Right ventricle myocardium superior (tissue), 1 donor: Measurements from ENCODE around the gene MYL6B. TPM values are rescaled to one million over a fixed set of nuclear protein-coding genes. Genes with fewer than 3 reads are reported as not detected.
A peak's percentile ranks its signal among the peaks of the same experiment; 100 is the strongest.
"Not testable (repeated sequence)": the region's sequence is repeated elsewhere in the genome, so short reads cannot be mapped to it uniquely, and the experiment has no call there.

Experiments
- ATAC-seq: fragments of 200-7000 bp; cut with Tn5 transposase; one replicate; pipeline ENCODE4 v1.9.1; 2020; ENCODE audit warnings: mild to moderate bottlenecking; ENCODE audit not compliant: poor library complexity
- DNase-seq: peaks from one replicate; pipeline ENCODE4 v3.0.0-alpha.2; 2020
- intact Hi-C: fragments of 100-400 bp; cut with DNase I; formaldehyde crosslinking; loops from one replicate; pipeline ENCODE4 v1.11.2; 2022
- total RNA-seq: library from RNA; stranded (reverse); fragmentation: NEBNext Ultra II Directional; extraction: Animal tissue kit (Norgen Biotek cat#: 25700); gene quantifications from one replicate; pipeline ENCODE4 v1.2.1, GENCODE V29; 2021
- donor health status: DM: no; HTN: yes; CAD: no; lungs with severe emphysema.

MYL6B gene
- total RNA-seq, 1 donor from 2014 or later = 42.7 TPM

DNA sequence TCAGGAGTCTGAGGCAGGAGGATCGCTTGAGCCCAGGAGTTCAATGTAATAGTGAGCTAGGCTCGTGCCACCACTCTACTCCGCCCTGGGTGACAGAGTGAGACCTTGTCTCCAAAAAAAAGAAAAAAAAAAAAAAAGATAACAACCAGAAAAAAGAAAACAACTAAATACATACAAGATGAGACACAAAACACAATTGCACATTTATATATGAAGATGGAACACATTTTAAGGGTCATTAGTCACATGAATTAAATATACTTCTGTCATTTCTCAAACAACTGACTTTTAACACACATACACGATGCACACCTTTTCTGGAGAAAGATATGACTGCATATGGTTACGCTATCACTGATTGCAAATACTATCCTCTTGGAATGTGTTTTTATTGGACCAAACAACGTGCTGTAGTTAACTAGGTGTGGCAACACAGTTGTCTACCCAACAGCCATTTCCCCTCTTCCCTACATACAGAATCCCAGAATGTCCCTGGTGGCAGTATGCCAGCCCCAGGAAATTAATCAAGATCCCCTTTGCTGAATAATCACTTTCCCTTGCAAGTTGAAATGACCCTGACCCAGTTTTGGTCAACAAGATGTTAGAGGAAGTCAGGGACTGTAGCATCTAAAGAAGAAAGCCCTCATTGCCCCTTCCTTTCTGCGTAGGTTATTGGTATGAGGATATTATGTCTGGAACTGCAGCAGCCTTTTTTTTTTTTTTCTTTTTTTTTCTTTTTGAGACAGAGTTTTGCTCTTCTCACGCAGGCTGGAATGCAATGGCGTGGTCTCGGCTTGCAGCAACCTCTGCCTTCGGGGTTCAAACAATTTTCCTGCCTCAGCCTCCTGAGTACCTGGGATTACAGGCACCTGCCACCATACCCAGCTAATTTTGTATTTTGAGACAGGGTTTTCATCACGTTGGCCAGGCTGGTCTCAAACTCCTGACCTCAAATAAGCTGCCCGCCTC, 5.6 kb upstream of the MYL6B start:
- intact Hi-C loops = no loop called here
- DNase-seq = no peak
- peak; percentile 7 for ATAC-seq

GRCh38 chr12:56150563-56150962, 1.8 kb upstream of the MYL6B start:
- no peak for ATAC-seq

DNA sequence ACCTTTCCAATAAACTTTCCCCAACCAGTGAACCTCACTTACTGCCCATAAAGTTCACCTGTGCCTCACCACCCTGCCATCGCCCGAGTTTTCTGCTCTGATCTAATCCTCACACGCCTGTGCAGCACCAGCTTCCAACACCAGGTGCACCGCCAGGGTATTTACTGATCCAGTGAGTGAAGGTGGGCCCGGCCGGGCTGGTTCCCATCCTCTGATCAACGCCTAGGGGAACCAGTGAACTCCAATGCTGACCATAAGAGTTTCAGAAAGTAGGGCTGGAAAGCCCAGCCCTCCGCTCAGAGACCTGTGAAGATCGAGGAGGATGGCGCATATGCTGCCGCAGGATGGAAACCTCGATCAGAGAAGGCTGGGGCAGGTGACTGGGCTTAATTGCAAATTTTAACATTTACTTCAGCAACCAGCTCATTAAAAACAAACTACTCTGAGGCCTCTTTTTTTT, 685 bp upstream of the MYL6B start:
- intact Hi-C loops = no loop called here
- ATAC-seq (peak; percentile 46), DNase-seq (peak; percentile 61)

More at GRCh38 chr12:56150563-56150962, 1.8 kb upstream of the MYL6B start:
- intact Hi-C loops = no loop called here
- no peak for DNase-seq

- intact Hi-C loops = no loop called here
- ATAC-seq = no peak
- no peak for DNase-seq
Measured at GRCh38 chr12:56152756-56153677, 630 bp downstream of the MYL6B start.

DNA sequence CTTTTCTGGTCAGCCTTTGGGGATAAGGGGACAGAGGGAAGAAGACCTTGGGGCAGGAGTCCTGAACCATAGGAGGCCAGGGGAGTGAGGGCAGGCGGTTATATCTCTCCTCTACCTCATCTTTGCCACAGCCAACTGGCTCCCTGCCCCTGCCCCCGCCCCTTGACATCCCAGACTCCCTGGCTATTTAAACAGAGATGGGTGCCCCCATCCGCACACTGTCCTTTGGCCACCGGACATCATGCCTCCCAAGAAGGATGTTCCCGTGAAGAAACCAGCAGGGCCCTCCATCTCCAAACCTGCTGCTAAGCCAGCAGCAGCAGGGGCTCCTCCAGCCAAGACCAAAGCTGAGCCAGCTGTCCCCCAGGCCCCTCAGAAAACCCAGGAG, 1.3 kb downstream of the MYL6B start:
- DNase-seq = no peak
- intact Hi-C loops = no loop called here

DNA sequence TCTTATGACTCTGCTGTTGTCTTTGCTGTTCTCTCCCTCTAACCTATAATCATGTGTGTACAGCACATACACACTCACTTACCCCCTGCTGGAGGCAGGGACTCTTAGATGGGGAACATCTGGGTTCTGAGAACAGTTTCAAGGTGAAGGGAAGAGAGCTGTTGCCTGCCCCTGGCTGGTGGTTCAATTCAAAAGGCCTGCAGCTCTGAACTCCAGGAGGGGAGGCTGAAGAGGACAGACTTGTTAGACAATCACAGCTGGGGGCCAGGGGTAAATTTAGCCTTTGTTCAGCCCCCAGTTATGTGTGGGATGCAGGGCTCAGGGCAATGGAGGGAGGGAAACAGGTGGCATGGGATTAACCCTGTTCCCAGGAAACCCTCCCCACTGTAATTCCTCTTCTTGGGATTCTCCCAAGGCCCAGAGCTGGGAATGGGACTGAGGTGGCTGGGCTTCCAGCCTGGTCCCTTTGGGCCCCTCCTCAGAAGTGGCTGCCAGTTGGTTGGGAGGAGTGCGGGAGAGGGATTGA, 1.9 kb downstream of the MYL6B start:
- DNase-seq (no peak), ATAC-seq (no peak)
- intact Hi-C loops = no loop called here

More for the DNA sequence above, 1.3 kb downstream of the MYL6B start:
- ATAC-seq = no peak

GRCh38 chr12:56154818-56155217, 2.4 kb downstream of the MYL6B start:
- ATAC-seq (no peak), DNase-seq (no peak)
- intact Hi-C loops = loop anchor here (5.0 kb wide), 1 partner anchor 38 kb away; the partner anchor contains the start of genes RPL41 and ZC3H10

GRCh38 chr12:56155256-56155845, 3.0 kb downstream of the MYL6B start:
- intact Hi-C loops = loop anchor here (5.0 kb wide), 1 partner anchor 38 kb away; the partner anchor contains the start of genes RPL41 and ZC3H10
- DNase-seq (no peak), ATAC-seq (no peak)

DNA sequence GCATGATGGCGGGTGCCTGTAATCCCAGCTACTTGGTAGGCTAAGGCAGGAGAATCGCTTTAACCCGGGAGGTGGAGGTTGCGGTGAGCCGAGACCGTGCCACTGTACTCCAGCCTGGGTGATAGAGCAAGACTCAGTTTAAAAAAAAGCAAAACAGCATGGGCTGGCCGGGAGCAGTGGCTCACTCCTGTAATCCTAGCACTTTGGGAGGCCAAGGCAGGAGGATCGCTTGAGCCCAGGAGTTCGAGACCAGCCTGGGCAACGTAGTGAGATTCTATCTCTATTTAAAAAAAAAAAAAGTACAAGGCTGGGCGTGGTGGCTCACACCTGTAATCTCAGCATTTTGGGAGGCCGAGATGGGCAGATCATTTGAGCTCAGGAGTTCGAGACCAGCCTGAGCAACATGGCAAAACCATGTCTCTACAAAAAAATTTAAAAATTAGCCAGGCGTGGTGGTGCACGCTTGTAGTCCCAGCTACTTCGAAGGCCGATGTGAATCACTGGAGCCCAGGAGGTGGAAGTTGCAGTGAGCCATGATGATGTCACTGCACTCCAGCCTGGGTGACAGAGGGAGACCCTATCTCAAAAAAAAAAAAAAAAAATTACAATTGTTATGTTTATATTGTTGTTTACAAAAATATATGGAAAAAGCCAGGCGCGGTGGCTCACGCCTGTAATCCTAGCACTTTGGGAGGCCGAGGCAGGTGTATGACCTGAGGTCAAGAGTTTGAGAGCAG, 4.2 kb downstream of the MYL6B start:
- intact Hi-C loops = loop anchor here (5.0 kb wide), 1 partner anchor 39 kb away; the partner anchor contains the start of genes RPL41 and ZC3H10
- not testable (repeated sequence) for DNase-seq, ATAC-seq

- DNase-seq = peak; percentile 83
- peak; percentile 50 for ATAC-seq
- intact Hi-C loops = loop anchor here (2.0 to 5.0 kb wide), 2 partner anchors 31 to 40 kb away; partner anchors contain the start of genes RPL41 and ZC3H10
Measured at GRCh38 chr12:56157201-56158028, 5.0 kb downstream of the MYL6B start.

GRCh38 chr12:56158029-56158925, 5.9 kb downstream of the MYL6B start, which contains the start of gene MYL6:
TSS of gene MYL6 (plus strand) at chr12:56158359. CDS start at chr12:56158402, 43 bp downstream.
- intact Hi-C loops = loop anchor here (2.0 to 5.0 kb wide), 2 partner anchors 31 to 41 kb away; partner anchors contain the start of genes RPL41 and ZC3H10
- ATAC-seq (peak; percentile 90), DNase-seq (peak; percentile 97)

- peak; percentile 75 for ATAC-seq
- intact Hi-C loops = loop anchor here (2.0 to 5.0 kb wide), 2 partner anchors 32 to 42 kb away; partner anchors contain the start of genes RPL41 and ZC3H10
- peak; percentile 92 for DNase-seq
Measured at GRCh38 chr12:56158926-56159461, 6.6 kb downstream of the MYL6B start.

- DNase-seq = no peak
- no peak for ATAC-seq
- intact Hi-C loops = loop anchor here (2.0 to 5.0 kb wide), 2 partner anchors 33 to 42 kb away; partner anchors contain the start of genes RPL41 and ZC3H10
Measured at GRCh38 chr12:56159482-56160192, 7.2 kb downstream of the MYL6B start.

DNA sequence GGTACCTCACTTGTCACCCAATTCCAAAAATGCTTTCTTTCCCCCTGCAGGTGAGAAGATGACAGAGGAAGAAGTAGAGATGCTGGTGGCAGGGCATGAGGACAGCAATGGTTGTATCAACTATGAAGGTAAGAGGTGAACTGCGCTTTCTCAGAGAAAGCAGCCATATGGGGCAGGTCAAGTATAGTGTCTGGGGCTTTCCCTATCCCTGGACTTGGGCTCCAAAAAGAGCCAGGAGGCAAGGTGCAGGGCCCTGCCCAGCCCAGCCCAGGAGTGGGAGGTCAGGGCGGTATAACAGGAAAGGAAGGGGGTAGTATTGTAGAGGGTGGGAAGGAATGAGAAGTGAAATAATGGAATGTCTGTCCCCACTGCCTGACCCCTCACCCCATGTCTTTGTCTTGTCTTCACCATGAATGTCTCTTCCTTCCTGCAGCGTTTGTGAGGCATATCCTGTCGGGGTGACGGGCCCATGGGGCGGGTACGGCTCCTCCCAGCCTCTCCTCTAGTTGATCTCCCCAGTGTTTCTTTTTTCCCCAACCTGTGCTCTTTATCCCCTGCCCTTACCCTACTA, 7.9 kb downstream of the MYL6B start:
- intact Hi-C loops = no loop called here
- DNase-seq = no peak
- no peak for ATAC-seq
